HG03045 (cell line): ENCODE measurements around the gene ITGAV.

Experiments used
- ATAC-seq: cut with Tn5 transposase; IDR thresholded peaks from one replicate; pipeline ENCODE4 v1.9.1; 2021; ENCODE audit warnings: mild to moderate bottlenecking, moderate library complexity; ENCODE audit not compliant: unreplicated experiment

ITGAV gene

DNA sequence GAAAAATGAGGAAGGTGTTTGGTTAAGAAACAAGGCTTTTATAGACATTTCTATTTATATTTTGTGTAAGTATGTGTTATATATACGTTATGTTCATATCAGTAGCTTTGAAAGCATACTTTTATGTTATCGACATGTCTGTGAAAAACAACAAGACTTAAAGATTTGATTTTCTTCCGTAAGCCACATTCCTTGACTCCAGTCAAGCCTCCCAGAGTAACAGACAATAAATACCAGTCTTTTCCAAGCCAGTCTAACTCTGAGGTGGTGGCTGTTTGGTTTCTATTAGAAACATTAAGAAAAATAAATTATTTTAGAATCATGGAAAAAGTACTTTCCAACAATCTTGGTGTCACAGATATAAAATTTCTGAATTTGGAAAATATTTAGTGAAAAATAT lies 16.3 kb upstream of the ITGAV start:
- ATAC-seq, result no peak

DNA sequence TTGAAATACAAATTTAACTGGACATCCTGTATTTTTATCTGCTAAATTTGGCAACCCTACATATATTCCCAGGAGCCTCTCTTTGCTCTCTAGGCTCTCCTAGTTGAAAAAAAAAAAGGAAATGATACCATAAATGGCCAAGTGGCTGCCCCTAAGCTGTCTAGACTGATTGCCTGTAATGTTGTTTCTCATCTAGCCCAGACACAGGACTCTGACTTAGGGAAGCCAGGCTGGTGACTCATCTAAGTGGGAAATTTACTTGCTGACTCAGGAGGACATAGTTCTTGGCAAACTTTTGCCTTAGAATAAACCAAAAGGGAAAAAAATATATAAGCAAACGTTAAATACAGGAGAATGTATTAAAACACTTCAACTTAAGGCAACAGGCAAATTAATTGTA lies 14.6 kb upstream of the ITGAV start:
- ATAC-seq, result no peak

DNA sequence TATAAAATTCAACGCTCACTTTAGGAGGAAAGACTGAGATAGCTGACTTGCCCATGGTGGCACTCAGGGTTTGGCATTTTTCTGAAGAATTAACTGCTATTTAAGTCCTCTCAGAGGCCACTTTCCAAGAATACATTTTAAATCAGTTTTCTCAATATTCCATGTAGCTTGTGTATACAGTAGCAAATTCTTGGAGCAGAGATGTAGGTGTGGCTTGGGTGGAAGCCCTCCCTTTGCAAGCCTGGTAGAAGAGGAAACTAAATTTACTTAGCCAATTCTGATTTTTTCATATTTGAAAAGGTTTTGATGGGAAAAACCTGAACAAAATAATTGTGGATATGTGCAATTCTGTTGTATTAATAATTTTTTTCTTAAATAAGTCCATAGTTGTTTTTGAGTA lies 14.0 kb upstream of the ITGAV start:
- no peak for ATAC-seq

DNA sequence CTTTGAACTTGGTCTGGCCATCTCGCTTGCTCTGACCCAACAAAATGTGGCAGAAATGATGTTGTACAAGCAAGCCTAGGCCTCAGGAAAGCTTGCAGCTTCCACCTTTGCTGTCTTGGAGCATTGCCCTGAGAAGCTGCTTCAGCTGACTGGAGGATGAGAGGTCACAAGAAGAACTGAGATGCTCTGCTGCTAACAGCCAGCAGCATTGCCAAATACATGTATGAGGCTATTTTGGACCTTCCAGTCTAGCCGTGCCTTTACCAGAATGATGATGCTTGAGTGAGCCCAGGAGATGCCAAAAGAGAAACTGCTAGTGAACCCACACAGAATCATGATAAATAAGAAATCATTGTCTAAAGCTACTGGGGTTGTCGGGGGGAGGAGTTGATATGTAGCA lies 13.2 kb upstream of the ITGAV start:
- ATAC-seq, result no peak

DNA sequence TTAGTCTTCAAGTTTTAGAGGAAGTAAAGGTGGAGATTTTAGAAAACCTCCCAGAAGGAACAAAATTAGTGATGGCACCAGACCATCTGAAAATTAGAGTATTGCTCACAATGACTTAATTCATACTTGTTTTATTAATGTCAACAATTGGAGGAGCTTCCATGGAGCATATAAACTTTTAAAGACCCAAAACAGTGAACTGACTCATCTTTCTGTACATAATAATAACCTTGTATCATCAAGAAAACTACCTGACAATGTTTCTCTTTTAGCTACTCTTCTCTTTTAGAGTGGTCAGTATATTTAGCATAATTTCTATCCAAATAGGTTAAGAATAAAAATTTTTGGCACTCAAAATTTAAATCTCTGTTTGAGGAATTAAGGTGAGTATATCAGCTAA lies 7.2 kb upstream of the ITGAV start:
- no peak for ATAC-seq

DNA sequence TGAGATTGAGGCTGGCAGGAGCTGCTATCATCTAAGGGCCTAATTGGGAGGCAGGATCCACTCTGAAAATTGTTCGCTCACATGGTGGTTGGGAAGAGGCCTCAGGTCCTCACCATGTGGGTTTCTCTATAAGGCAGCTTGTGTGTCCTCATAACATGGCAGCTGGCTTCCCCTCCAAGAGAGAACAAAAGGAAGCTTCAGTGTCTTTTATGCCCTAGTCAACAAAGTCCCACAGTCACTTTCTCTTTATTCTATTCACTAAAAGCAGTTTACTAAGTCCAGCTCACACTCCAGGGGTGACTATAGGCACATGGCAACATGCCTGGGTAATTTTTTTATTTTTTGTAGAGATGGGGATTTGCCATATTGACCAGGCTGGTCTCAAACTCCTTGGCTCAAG lies 5.8 kb upstream of the ITGAV start:
- no peak for ATAC-seq

DNA sequence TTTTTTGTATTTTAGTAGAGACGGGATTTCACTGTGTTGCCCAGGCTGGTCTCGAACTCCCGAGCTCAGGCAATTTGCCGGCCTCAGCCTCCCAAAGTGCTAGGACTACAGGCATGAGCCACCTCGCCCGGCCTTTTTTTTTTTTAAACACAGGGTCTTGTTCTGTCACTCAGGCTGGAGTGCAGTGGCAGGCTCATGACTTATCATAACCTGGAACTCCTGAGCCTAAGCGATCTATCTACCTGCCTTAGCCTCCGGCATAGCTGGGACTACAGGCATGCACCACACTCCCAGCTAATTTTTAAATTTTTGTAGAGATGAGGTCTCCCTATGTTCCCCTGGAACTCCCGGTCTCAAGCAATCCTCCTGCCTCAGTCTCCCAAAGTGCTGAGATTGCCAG lies 1.4 kb upstream of the ITGAV start:
- no peak for ATAC-seq

DNA sequence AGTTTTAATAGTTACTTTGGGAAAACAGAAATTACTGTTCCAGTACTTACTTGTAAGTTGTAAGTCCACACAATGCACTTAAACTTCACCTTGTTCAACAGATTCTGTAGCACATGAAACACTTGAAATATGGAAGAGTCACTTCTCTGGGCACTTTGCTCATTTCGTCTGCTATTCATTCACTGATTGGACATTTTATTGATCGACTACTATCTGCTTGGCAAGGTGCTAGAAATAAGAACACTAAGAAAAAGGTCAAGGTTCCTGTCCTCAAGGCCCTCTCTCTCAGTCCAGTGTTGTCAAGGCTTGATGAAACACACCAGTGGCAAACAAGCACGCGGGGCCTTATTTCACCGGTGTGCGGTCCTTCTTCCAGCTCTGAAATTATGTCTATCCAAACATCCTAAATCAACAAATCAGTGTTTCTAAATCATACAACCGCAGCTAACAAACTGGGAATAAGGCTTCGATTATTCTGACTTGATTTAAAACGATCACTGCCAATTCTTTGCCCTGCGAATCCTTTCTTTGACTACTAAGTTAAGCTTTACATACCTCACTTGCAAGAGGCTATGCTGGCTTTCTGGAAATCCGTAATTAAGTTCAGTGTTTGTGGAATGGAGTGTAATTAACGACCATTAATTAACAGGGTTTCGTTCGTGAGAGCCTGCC lies 780 bp upstream of the ITGAV start:
- no peak for ATAC-seq

DNA sequence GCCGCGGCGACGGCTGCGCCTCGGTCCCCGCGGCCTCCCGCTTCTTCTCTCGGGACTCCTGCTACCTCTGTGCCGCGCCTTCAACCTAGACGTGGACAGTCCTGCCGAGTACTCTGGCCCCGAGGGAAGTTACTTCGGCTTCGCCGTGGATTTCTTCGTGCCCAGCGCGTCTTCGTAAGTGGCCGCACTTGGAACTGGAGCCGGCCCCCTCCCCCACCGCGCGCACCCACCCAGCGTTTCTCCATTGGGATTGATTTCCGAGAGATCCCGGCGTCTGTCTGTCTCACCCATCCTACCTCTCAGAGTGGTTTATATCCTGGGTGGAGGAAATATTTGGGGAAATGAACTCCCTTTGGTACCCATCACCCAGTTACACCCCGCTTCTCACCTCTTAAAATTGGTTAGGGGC lies 498 bp downstream of the ITGAV start:
- ATAC-seq, result no peak

DNA sequence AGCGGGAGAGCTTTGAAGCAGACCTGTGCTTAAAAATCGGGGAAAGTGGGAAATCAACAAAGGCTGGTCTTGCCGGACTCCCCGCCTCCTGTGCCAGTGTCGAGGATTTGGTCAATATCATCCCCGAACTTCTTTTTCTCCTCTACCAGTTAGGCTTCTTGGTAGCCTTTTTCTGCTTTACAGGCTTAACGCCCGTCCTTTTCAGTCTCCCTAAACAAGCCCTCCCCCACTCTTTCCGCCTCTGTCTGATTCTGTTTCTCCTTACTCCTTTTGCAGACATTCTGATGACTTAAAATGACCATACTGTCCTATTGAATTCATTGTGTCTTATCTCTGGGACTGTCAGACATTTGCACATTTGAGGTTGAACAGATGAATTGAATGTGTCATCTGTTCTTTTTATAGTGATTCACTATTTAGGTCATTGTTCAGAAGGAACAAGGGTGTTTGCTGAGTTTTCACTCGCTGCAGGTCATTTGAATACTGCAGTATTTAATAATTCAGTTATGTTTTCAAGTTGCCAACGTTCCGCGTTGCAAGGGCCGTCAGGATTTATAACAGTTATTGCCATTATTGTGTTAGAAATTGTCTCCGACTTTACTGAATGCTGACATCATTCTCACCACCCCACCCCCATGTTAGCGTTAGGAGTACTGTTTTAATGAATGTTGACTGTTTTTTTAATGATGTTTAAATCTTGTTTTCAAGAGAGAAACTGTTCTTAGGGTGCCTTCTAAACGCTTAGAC lies 1.1 kb downstream of the ITGAV start:
- ATAC-seq, result no peak

DNA sequence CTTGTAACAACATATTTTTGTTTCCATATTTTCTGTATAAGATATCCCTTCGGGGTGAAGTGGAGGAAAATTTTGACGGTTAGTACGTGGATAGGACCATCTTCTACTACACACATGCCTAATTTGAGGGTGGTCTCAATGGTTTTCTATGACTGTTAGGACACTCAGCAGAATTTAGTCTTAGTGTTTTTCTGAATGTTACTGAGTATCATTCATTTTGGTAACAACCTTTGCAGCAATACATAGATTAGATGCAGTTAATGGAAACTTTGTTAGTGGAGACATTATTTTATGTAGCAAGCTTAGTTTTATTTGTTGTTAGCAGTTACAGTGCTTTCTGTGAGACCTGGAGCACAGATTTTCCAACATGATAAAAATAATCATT lies 1.6 kb downstream of the ITGAV start:
- no peak for ATAC-seq

DNA sequence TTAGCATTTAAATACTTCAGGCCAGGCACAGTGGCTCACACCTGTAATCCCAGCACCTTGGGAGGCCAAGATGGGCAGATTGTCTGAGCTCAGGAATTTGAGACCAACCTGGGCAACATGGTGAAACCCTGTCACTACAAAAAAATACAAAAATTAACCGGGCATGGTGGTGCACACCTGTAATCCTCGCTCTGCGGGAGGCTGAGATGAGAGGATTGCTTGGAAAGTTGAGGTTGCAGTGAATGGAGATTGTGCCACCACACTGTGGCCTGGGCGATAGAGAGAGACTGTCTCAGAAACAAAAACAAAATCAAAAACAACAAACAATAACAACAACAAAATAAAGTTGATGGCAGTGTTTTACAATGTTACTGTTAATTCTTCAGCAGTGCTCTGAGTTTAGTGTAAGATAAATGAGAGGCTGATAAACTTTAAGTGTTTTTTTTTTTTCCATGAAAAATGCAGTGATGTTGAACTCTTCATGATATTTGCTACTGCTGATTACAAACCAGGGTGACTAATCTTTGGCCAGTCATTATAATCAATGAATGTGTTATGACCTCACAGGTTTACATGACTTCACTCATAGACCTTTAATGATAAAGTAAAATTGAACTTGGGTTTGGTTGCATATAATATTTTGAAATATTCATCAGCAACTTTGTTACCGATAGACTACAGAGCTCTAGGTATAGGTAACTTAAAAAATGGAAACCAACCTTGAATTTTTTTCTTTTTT lies 2.5 kb downstream of the ITGAV start:
- no peak for ATAC-seq

DNA sequence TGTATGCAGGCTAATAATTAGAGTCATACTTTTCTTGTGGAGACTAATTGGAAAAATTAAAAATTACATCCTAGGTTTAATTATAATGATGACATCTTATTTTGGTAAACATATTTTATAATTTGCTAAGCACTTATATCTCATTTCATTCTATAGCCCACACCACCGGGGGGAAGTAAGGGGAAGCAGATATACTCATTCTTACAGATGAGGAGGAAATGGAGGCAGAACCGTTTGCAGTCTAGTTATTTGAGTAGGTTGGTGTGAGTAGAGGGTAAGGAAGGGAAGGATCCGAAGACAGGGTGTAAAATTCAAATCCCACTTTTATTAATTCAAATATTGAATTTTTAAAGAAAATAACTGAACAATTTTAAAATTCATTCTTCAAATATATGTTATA lies 3.7 kb downstream of the ITGAV start:
- ATAC-seq, result no peak

DNA sequence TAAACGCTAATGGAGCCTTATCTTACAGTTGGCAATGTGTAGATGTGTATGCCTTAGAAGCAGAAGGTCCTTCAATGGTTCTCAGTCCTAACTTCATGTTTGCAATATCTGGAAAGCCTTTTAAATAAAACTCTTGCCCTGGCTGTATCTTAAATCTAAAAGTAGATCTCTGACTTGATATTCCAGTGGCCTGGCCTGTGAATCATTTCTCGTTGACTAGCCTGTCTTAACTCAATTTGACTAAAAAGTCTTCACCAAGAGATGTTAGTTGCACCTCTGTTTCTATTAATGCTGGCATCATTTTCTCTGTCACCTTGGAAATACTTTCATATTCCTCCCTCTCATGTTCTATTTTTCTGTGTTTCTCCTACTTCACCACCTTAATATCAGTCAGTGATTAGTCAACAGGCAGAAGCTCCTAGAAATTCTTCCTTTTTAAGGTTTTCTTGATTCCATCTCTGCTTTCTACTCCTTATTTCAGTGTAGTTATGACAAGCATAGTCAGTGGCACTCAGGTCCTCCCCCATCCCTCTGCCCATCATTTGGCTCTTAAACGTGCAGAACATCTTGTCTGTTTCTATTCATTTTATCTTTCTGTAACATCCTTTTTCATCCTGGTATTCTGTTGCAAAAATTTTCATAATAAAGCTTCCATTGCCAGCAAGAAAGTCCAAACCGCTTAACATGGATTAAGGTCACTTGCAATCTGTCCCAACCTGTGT lies 4.3 kb downstream of the ITGAV start:
- ATAC-seq, result no peak

DNA sequence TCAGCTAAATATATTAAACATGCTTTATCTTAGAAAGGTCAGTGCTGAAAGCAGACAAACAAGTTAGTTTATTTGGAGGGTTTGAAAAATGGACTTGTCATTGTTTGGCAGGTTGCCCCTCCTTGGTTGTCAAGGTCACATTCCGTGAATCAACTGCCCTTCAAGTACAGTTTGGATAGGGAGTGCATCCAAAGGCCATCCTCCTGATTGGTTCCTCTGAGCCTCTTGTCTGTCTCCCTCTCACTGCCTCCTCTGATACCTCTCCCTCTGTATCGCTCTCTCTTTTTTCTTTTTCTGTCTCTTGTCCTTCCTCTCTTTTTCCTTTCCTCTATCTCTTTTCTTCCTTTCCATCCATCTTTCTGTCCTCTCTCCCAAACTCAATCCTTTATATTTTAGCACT lies 5.4 kb downstream of the ITGAV start:
- no peak for ATAC-seq

DNA sequence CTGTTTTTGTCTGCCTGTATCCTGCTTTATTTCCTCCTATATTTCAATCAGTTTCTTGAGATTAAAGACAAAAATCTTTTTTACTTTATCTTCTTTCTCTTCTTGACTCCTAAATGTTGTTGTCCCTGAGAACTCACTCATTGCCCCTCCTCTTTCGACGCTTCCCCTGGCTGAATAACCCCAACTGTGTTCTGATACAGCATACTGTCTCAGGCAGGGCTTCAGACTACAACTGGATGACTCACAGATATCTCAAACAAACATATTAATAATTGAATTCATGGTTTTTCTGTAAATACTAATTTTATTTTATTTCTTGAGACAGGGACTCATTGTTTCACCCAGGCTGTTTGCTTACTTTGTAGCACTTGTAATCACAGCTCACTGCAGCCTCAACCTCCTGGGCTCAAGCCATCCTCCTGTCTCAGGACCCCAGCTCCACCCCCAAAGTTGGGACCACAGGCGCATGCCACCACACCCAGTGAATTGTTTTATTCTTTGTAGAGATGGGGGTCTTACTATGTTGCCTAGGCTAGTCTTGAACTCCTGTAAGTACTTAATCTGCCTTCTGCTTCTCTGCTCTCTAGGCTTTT lies 9.4 kb downstream of the ITGAV start:
- no peak for ATAC-seq

DNA sequence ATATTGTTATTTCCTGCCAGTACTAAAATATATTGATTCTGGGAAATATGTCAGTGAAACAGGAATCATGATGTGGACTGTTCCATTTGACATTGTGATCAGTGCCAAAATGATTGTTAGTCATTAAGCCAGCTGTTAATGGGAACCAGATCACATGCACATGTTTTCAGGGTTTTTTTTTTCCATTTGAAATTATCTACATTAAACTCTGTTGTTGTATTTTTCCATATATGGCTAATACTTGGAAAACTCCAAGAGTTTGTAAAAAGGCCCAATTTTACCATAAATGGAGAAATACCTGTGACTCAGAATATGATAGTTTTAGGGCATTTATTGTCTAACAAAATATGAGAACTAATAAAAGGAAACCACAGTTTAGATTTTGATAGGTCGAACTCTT lies 13.4 kb downstream of the ITGAV start:
- no peak for ATAC-seq

DNA sequence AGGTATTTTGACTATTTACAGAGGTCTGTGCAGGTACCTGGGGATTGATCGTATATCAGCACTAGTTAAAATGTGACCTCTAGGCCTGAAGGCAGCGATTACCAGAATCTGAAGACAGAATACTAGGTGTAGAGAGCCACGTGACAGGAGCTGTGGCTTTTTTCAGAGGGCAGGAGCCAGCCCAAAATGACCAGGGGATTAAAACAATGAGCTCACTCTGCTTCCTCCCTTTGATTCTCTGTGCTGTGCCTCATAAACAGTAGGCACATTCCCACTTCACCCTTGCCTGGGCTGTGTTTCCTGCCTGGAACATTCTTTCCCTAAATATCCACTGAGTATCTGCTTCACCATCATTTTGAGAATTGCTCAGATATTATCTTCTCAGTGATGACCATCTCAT lies 15.2 kb downstream of the ITGAV start:
- no peak for ATAC-seq

DNA sequence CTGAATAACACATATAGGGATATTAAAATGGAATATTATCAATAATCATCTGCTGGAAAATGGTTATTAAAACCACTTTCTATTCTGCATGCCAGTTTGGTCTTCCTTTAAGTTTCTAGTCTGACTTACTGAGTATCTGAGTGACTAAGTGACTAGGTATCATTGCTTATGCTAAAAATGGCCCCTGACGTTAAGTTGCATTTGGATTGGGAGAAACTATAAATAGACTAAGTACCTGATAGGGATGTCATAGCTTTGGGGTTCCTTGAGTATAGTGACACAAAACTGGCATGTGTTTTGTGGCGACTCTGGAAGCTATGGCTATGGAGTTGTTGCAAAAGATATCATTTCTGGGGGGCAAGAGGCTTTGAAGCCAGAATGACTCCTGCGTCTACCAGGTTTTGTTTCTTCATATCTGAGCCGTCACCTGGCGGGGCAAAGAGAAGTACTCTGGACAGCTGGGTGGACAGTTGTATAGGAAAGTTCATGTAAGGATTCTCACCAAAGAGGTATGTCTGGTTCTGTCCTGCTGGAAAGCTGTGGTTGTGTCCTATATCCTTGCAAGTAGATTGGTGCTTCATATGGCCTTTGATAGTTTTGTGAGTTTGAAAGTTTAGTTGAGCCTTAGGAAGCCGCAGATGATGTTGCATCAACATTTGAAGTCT lies 17.9 kb downstream of the ITGAV start:
- no peak for ATAC-seq

DNA sequence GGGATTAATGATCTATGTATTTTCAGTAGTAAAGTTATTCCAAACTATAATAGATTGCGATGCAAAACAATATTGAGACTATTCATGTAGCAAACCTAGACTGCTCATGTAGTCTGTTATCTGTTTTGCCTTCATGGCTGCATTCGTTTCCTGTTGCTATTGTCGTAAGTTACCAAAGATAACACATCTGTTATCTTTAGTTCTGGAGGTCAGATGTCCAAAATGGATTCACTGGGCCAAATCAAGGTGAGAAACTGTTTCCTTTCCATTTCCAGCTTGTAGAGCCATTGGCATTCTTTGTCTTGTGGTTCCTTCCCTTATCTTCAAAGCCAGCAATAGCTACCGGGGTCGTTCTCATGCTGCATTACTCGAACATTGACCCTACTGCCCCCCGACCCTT lies 20.9 kb downstream of the ITGAV start:
- no peak for ATAC-seq

DNA sequence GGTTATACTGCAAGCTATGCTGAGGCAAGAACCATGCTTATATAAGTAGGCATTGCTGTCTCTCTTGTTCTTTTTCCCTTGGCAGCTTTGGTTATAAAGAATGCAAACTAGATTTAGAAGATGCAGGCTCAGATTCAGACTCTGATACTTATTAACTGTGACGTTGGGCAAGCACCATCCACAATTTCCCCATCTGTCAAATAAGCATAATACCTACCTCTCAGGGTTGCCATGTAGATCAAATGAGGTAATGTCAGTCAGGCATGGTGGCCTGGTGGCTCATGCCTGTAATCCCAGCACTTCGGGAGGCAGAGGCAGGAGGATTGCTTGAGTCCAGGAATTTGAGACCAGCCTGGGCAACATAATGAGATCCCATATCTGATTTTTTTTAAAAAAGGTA lies 21.7 kb downstream of the ITGAV start:
- ATAC-seq, result no peak
